Motor neuron (in vitro differentiated cells): Measurements from ENCODE around the gene MAT2A. TPM values are rescaled to one million over a fixed set of nuclear protein-coding genes. Genes with fewer than 3 reads are reported as not detected.
"Not testable (repeated sequence)": the region's sequence is repeated elsewhere in the genome, so short reads cannot be mapped to it uniquely, and the experiment has no call there.

Experiments
- ATAC-seq, 8 experiments: fragments of 200-7000 bp; cut with Tn5 transposase; replicated peaks in 6 of 8; 2 replicates each; pipeline ENCODE4 v1.8.0; 2021; ENCODE audit warnings: mild to moderate bottlenecking in 8 of 8, moderate library complexity in 8 of 8
- H3K27ac ChIP-seq, 2 donors: fragments of 250-450 bp; sonication (Bioruptor Pico); 2 replicates each; pipeline ENCODE4 v1.9.0; 2021; ENCODE audit warnings: antibody characterized with exemption in 2 of 2, mild to moderate bottlenecking in 2 of 2, moderate library complexity in 1 of 2
- H3K4me1 ChIP-seq, 2 donors: fragments of 250-450 bp; sonication (Bioruptor Pico); replicated peaks in 1 of 2; 2 replicates each; pipeline ENCODE4 v1.6.1; 2021; ENCODE audit warnings: antibody characterized with exemption in 2 of 2, mild to moderate bottlenecking in 2 of 2, moderate library complexity in 1 of 2
- H3K4me3 ChIP-seq, 5 donors: fragments of 250-450 bp; sonication (Bioruptor Pico); 2 replicates each; pipeline ENCODE4 v1.9.0; 2021; ENCODE audit warnings: antibody characterized with exemption in 5 of 5, mild to moderate bottlenecking in 5 of 5, moderate library complexity in 4 of 5
- WGBS, 10 experiments: fragments of 450-650 bp; shearing (Covaris generic); methylation state at CpG; one replicate each; pipeline ENCODE4 v1.0.0; 2022; 5-methylcytosine and 5-hydroxymethylcytosine counted together
- in situ Hi-C, 9 experiments: fragments of 400-800 bp; cut with MboI; loops; one replicate each; pipeline ENCODE4 v1.15.0; 2021; ENCODE audit warnings: low sequenced_read_pairs in 9 of 9, low pct_unique_long_range_greater_than_20kb in 2 of 9; ENCODE audit not compliant: unreplicated experiment in 9 of 9
- total RNA-seq, 8 experiments: library from RNA; unstranded; fragments of 300-600 nt; gene quantifications; 2 replicates each; pipeline versions ENCODE4 v1.2.3 to v1.2.4, GENCODE V29; 2022

Gene MAT2A
- total RNA-seq, 8 experiments from 2014 or later = 64.8 to 340 (median 147) TPM

DNA sequence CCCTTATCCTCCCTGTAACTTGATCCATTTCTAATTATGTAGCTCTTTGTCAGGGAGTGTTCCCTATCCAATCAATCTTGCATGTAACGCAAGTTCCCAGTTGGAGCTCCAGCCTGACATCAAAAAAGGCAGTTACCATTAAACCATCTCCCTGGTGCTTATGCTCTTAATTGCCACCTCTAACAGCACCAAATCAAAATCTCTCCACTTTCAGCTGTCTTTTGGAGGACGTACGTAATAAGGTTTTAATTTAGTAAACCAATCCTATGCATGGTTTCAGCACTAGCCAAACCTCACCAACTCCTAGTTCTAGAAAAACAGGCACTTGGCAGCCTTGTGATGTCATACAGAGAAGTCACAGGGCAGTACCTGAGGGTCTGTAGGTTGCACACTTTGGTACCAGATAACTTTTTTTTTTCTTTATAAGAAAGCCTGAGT, 5.3 kb downstream of the MAT2A start:
- 40 to 100% (median 92%) methylated on average over 1 to 2 of the region's 3 CpGs; no CpG with 5 or more reads in 7 of the 10 experiments for WGBS, 10 experiments
- not testable (repeated sequence) for H3K4me3 ChIP-seq, H3K4me1 ChIP-seq, H3K27ac ChIP-seq
- in situ Hi-C loops = loop anchor here in 3 of 9 experiments (10.0 to 25.0 kb wide), 2 partner anchors 107 to 119 kb away; no protein-coding TSS in a partner anchor
- ATAC-seq = peak in 1 of 8 experiments; percentile 0

DNA sequence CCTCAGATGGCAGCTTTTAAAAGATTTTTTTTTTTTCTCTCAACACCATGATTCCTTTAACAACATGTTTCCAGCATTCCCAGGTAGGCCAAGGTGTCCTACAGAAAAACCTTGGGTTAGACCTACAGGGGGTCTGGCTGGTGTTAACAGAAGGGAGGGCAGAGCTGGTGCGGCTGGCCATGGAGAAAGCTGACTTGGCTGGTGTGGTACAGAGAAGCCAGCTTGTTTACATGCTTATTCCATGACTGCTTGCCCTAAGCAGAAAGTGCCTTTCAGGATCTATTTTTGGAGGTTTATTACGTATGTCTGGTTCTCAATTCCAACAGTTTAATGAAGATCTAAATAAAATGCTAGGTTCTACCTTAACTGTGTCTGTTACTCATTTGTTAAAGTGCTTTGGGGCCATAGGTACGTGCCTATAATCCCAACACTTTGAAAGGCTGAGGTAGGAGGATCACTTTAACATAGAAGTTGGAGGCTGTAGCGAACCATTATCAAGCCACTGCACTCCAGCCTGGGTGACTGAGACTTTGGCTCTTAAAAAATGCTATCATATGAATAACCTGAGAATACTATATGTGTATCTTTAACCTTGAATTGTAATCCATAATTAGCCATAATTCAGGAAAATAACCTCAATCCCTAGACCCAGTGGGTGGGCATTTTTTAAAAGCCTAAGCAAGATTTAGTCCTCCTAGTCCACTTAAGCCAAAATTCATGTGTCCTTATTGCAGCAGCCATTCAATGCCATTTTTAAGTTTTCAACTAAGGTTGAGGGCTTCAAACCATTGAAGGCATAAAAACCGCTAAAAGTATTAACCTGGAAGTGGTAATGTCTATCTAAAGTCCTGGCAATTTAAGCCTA, 6.2 kb downstream of the MAT2A start:
- not testable (repeated sequence) for H3K4me3 ChIP-seq, H3K4me1 ChIP-seq, H3K27ac ChIP-seq
- peak in 1 of 8 experiments; percentile 0 for ATAC-seq
- in situ Hi-C loops = loop anchor here in 3 of 9 experiments (10.0 to 25.0 kb wide), 2 partner anchors 108 to 120 kb away; no protein-coding TSS in a partner anchor
- WGBS, 10 experiments = 58 to 100% (median 100%) methylated on average over 1 to 2 of the region's 5 CpGs; no CpG with 5 or more reads in 1 of the 10 experiments

DNA sequence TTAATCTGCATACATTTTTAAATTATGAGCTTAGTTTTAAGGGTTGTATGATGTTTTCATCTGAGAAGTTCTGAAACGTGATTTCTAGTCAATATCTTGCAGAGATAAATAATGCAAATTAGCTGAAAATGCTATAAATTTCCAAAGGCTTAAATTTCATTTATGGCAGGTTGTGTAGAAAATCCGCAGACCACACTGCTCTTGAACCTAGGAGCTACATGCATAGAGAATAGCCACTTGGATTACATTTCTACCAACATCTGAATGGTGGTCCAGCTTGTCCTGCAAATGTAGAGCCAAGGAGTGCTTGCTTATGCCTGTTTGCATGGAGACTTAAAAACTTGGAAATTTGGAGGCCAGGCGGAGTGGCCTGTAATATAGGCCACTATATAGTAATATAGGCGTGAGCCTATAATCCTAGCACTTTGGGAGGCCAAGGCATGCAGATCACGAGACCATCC, 6.8 kb downstream of the MAT2A start:
- peak in 5 of 8 experiments; percentile 3 to 17 (median 6) for ATAC-seq
- 48 to 95% (median 84%) methylated on average over 1 to 5 of the region's 5 CpGs; no CpG with 5 or more reads in 1 of the 10 experiments for WGBS, 10 experiments
- in situ Hi-C loops = loop anchor here in 3 of 9 experiments (10.0 to 25.0 kb wide), 2 partner anchors 109 to 121 kb away; no protein-coding TSS in a partner anchor

DNA sequence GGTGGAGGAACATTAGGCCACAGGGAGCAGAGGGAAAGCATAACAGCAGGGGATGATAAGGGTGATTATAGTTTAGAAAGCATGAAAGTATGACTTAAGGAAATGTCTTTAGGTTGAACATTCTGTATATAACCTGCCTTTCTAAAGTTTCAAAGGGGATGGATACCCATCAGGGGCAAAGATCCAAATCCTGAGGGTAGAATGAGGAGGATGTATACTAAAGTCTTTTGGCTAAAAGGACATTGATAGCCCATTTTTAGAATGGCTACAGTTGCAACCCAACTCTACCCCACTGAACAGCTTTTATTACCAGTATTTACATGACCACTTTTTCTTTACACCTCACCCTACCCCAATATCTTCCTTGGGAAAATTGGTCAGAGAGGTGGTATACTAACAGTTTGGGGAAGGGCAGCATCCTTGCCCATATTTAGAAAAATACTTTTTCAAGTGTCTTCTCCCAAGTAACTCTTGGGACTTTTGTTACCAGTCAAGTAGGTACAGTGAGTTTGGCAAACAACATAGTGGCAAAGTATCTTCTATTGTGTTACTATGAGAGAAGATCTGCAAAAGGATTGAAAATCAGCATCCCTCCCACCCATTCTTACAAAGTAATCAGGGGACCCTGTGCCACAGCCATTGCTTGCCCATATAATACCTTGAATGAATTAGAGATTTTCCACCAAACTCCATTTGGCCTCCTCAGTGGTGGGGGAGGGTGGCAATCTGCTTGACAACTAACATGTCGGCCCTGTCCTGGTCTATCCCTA, 8.3 kb downstream of the MAT2A start:
- Histone ChIP-seq H3K4me1 (no peaks in the 10 kb centered on the region), H3K4me3 (no peak overlapping the region), H3K27ac (no peak overlapping the region)
- 100% methylated on average over 1 of the region's 1 CpG; no CpG with 5 or more reads in 8 of the 10 experiments for WGBS, 10 experiments
- peak in 3 of 8 experiments; percentile 1 to 5 (median 2) for ATAC-seq
- in situ Hi-C loops = loop anchor here in 3 of 9 experiments (10.0 to 25.0 kb wide), 2 partner anchors 110 to 122 kb away; no protein-coding TSS in a partner anchor

More for the DNA sequence above, 6.8 kb downstream of the MAT2A start:
- peaks cover 6 to 9% of the 10 kb centered on the region in 2 donors for H3K4me1 ChIP-seq
- no peak overlapping the region for H3K27ac ChIP-seq
- no peak overlapping the region for H3K4me3 ChIP-seq

DNA sequence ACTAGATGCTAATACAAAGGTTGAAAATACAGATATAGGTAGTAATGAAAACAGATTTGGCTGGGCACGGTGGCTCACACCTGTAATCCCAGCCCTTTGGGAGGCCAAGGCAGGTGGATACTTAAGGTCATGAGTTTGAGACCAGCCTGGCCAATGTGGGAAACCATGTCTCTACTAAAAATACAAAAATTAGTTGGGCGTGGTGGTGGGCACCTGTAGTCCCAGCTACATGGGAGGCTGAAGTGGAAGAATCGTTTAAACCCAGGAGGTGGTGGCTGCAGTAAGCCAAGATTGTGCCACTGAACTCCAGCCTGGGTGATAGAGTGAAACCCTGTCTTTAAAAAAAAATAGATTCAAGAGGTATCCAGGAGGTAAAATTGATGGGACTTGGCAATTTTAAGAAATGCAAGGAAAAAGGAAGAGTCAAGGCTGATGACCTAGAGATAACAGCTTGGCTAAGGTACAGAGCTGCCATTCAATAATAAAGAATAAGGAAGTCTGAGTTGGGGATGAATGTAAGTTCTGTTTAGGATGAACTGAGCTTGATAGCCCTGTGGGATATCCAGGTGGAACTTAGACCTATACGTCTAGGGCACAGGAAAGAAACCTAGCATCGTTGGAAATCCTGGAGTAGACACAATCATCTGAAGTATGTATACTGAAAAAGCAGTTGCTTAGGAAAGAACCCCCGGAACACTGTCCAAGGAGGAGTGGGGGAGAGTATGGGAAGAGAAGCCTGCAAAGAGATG, 9.1 kb downstream of the MAT2A start:
- peak in 1 of 8 experiments; percentile 6 for ATAC-seq
- Histone ChIP-seq H3K4me3 (no peak overlapping the region), H3K27ac (no peak overlapping the region), H3K4me1 (no peaks in the 10 kb centered on the region)
- in situ Hi-C loops = loop anchor here in 3 of 9 experiments (10.0 to 25.0 kb wide), 2 partner anchors 111 to 123 kb away; no protein-coding TSS in a partner anchor
- WGBS, 10 experiments = 46 to 100% (median 86%) methylated on average over 1 to 6 of the region's 6 CpGs

DNA sequence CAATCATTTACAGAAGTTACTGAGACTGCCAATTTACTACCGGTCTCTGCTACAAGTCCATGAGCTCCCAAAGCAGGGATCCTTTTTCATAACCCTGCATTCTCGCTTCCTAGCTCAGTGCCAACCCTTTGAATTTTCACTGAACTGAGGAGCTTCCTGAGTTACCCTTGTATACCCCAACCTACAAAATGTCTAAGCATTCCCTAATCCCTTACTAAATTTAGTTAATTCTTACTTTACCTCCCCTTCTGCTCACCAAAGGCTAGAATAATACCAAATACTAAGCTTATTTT, 9.6 kb downstream of the MAT2A start:
- in situ Hi-C loops = loop anchor here in 3 of 9 experiments (10.0 to 25.0 kb wide), 2 partner anchors 111 to 124 kb away; no protein-coding TSS in a partner anchor
- Histone ChIP-seq H3K4me3 (no peak overlapping the region), H3K4me1 (no peaks in the 10 kb centered on the region), H3K27ac (no peak overlapping the region)
- WGBS, 10 experiments = 0 to 100% (median 91%) methylated on average over 1 to 2 of the region's 2 CpGs; no CpG with 5 or more reads in 2 of the 10 experiments
- ATAC-seq = no peak

DNA sequence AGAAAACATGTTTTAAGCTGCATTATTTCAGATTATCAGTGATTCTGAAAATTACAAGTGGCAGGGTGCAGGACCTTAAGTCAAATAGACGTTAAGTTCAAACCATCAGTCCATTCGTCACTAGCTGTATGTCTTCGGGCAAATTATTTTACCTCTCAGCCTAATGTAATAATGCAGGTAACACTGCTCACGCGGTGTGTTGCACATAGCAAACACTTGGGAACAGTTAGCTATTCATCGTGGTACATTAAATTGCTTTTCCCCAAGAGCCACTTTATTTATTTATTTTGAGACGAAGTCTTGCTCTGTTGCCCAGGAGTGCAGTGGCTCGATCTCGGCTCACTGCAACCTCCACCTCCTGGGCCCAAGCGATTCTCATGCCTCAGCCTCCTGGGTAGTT, 10.1 kb downstream of the MAT2A start:
- 62 to 100% (median 89%) methylated on average over 4 to 10 of the region's 10 CpGs; no CpG with 5 or more reads in 1 of the 10 experiments for WGBS, 10 experiments

DNA sequence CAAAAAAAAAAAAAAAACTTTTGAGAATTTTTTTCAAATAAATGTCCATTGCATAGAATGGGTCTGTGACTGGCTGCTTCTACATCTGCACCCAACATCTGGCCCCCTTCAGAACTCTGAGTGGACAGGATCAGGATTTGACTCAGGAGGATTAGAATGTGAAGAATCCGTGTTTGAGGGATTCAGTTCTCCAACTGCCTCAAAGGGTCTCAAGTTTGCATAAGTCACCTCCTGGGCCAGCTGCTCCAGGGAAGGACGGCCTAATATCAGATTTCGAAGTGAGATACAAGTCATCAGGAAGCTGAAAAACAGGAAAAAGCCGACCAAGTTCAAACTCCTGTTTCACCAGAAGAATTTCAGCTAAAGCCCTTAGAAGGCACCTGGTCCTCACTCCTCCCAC, 10.9 kb downstream of the MAT2A start:
- Histone ChIP-seq H3K27ac (no peak overlapping the region), H3K4me1 (no peaks in the 10 kb centered on the region), H3K4me3 (no peak overlapping the region)
- 24 to 88% (median 57%) methylated on average over 1 to 4 of the region's 4 CpGs; no CpG with 5 or more reads in 3 of the 10 experiments for WGBS, 10 experiments
- in situ Hi-C loops = loop anchor here in 8 of 9 experiments (5.0 to 25.0 kb wide), 3 partner anchors 113 to 128 kb away; no protein-coding TSS in a partner anchor
- peak in 1 of 8 experiments; percentile 1 for ATAC-seq

More for the DNA sequence above, 10.1 kb downstream of the MAT2A start:
- Histone ChIP-seq H3K27ac (no peak overlapping the region), H3K4me3 (no peak overlapping the region), H3K4me1 (no peaks in the 10 kb centered on the region)
- peak in 1 of 8 experiments; percentile 0 for ATAC-seq
- in situ Hi-C loops = loop anchor here in 3 of 9 experiments (10.0 to 25.0 kb wide), 2 partner anchors 112 to 124 kb away; no protein-coding TSS in a partner anchor

DNA sequence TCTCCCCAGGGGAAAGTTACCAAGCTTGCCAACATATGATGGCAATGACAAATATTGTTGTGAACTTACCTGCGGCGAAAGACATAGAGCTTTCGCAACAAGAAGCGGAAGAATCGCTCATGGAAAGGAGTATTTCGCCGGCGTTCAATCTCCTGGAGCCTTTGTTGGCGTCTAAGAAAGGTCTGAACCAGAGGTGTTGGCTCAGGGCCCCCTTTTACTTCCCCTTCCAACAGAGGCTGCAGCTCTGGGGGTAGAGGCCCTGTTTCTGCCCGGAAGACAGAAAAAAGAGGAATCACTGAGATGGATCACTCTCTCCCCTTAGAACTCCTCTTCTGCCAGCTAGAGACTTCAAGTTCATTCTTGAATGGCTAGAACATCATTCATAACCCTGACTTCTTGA, 11.5 kb downstream of the MAT2A start:
- no peak overlapping the region for H3K27ac ChIP-seq
- H3K4me1 ChIP-seq = no peaks in the 10 kb centered on the region
- WGBS, 10 experiments = 86 to 100% (median 93%) methylated on average over 1 to 8 of the region's 10 CpGs; no CpG with 5 or more reads in 2 of the 10 experiments
- in situ Hi-C loops = loop anchor here in 5 of 9 experiments (5.0 to 10.0 kb wide), 2 partner anchors 126 to 128 kb away; no protein-coding TSS in a partner anchor
- no peak overlapping the region for H3K4me3 ChIP-seq
- ATAC-seq = no peak

DNA sequence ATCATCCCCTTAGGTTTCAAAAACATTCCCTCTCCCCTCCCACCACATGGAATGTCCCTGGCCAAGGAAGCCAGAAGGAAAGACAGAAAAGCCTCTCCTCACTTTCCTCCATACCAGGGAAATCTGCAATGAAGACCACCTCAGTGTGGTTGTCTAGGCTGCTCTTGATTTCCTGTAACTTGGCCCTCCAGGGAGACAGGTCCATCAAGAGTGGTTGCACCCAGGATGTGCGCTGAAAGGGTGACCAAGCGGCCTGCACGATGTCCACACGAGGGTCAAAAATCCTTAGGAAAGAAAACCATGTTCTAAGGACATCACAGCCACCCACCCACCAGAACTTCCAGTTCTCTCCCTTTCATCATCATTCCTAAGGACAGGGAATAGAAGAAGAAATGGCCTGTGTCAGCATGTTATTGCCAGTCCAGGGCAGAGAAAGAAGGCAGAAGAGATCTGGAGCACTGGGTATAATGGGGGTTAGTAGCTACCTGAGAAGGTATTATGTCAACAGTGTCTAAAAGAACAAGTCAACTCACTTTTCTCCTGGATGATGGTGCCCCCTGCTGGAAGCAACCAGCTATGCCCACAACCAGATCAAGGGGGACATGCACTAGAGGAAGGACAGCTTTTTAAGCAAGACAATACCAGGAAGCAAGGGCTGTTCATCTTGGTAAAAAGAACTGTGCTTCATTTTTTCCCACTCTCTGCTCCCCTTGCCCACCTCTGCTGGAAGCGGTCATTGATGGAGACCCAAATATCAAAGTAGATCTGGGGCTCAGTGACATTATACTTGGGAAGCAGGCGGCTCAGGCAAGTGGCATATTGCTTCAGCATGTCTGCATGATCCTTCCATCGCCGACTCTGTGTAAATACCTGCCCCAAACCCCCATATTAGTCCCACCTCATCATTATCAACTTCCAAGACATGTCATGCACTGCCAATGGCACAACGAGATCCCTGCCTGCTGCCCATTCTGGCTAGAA, 13.0 kb downstream of the MAT2A start:
- WGBS, 10 experiments = 0 to 100% (median 69%) methylated on average over 1 to 9 of the region's 9 CpGs; no CpG with 5 or more reads in 3 of the 10 experiments
- Histone ChIP-seq H3K27ac (no peak overlapping the region), H3K4me3 (no peak overlapping the region), H3K4me1 (no peaks in the 10 kb centered on the region)
- peak; percentile 27 to 60 (median 48) for ATAC-seq
- in situ Hi-C loops = loop anchor here in 5 of 9 experiments (5.0 to 10.0 kb wide), 2 partner anchors 127 to 130 kb away; no protein-coding TSS in a partner anchor

DNA sequence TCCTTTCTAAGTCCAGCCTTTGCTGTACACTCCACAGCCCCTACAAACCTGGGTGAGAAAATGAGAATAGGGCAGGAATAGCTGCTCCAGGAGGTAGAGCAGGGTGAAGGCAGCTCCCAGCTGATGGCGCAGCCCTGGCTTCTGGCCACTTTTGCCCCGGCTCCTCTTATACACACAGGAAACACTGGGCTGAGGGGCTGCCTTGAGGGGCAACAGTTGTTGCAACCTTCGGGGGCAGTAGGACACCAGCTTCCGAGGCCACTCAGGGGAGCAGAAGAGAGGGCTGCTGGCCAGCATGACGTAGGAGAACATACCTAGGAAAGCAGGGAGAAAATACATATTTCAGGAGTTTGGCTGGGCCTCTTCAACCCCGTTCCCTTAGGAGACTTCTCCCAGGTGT, 14.2 kb downstream of the MAT2A start:
- no peak overlapping the region for H3K27ac ChIP-seq

More for the DNA sequence above, 14.2 kb downstream of the MAT2A start:
- WGBS, 10 experiments = 80 to 100% (median 84%) methylated on average over 1 to 6 of the region's 6 CpGs; no CpG with 5 or more reads in 3 of the 10 experiments
- H3K4me1 ChIP-seq = no peaks in the 10 kb centered on the region
- ATAC-seq = no peak
- H3K4me3 ChIP-seq = no peak overlapping the region
- in situ Hi-C loops = loop anchor here in 5 of 9 experiments (5.0 to 10.0 kb wide), 2 partner anchors 128 to 131 kb away; no protein-coding TSS in a partner anchor
